Measurements from ENCODE around the gene TRPM7. TPM values are rescaled to one million over a fixed set of nuclear protein-coding genes. Genes with fewer than 3 reads are reported as not detected.

Gene TRPM7
- polyA plus RNA-seq, 1 donor (not counting 4 experiments of a cell fraction or from before 2014, with no cell fraction given): 25.4 TPM

- Histone ChIP-seq H3K9me1 (ENCODE audit: control insufficient read depth, extremely low read depth, insufficient read depth, low read length) (no peaks in the 10 kb centered on the region), H3K4me3 (ENCODE audit: control insufficient read depth in 2 of 3, extremely low read depth in 1 of 3, insufficient read depth in 2 of 3, low read depth in 1 of 3, low read length in 3 of 3) (no peak overlapping the region), H2AFZ (ENCODE audit: control insufficient read depth, low read length) (no peak overlapping the region), H3K27me3 (ENCODE audit: control insufficient read depth, extremely low read depth, insufficient read depth, low read length) (no peaks in the 10 kb centered on the region), H3K9me3 (ENCODE audit: control insufficient read depth, low read depth, low read length) (no peaks in the 10 kb centered on the region), H3K36me3 (ENCODE audit: control insufficient read depth in 2 of 2, extremely low read depth in 1 of 2, insufficient read depth in 2 of 2, low read length in 2 of 2) (peaks cover 6 to 12% of the 10 kb centered on the region in 2 experiments), H4K20me1 (ENCODE audit: control insufficient read depth, extremely low read depth, insufficient read depth, low read length) (no peaks in the 10 kb centered on the region), H3K79me2 (ENCODE audit: control insufficient read depth, insufficient read depth, low read length) (peaks cover 4% of the 10 kb centered on the region), H3K9ac (ENCODE audit: control insufficient read depth, extremely low read depth, insufficient read depth, low read length) (no peak overlapping the region), H3K4me1 (ENCODE audit: control insufficient read depth, extremely low read depth, insufficient read depth, low read length) (peaks cover 15% of the 10 kb centered on the region), H3K4me2 (ENCODE audit: control insufficient read depth, extremely low read depth, insufficient read depth, low read depth, low read length) (no peak overlapping the region), H3K27ac (ENCODE audit: control insufficient read depth, insufficient read depth, low read length) (no peak overlapping the region)
- DNase-seq (ENCODE audit: low read depth, low spot score): no peak
- TF ChIP-seq CTCF (optimal IDR thresholded peaks at IDR 0.05 in 1 of 3, IDR thresholded peaks at IDR 0.05 in 1 of 3, conservative IDR thresholded peaks at IDR 0.05 in 1 of 3; ENCODE audit: extremely low read depth in 1 of 3, insufficient read depth in 2 of 3, low read length in 3 of 3): no peak
- no peak for TF ChIP-seq EZH2 (IDR thresholded peaks at IDR 0.05; ENCODE audit: low read length)
- dilution Hi-C loops (cut with MboI; ENCODE audit: extremely low pct_ligation_motif_present, low sequenced_read_pairs): no loop called here
- FAIRE-seq: no peak
Measured at GRCh38 chr15:50655555-50655954, 31.0 kb downstream of the TRPM7 start.

- dilution Hi-C loops (cut with MboI; ENCODE audit: extremely low pct_ligation_motif_present, low sequenced_read_pairs): no loop called here
- TF ChIP-seq EZH2 (IDR thresholded peaks at IDR 0.05; ENCODE audit: low read length) (no peak), CTCF (optimal IDR thresholded peaks at IDR 0.05 in 1 of 3, IDR thresholded peaks at IDR 0.05 in 1 of 3, conservative IDR thresholded peaks at IDR 0.05 in 1 of 3; ENCODE audit: extremely low read depth in 1 of 3, insufficient read depth in 2 of 3, low read length in 3 of 3) (no peak)
Measured at GRCh38 chr15:50653156-50653743, 33.3 kb downstream of the TRPM7 start.

More at GRCh38 chr15:50653156-50653743, 33.3 kb downstream of the TRPM7 start:
- H3K4me3 ChIP-seq (ENCODE audit: control insufficient read depth in 2 of 3, extremely low read depth in 1 of 3, insufficient read depth in 2 of 3, low read depth in 1 of 3, low read length in 3 of 3): no peak overlapping the region
- H3K9me1 ChIP-seq (ENCODE audit: control insufficient read depth, extremely low read depth, insufficient read depth, low read length): no peaks in the 10 kb centered on the region
- peak overlapping the region; percentile 81 for H3K27ac ChIP-seq (ENCODE audit: control insufficient read depth, insufficient read depth, low read length)
- H3K36me3 ChIP-seq (ENCODE audit: control insufficient read depth in 2 of 2, extremely low read depth in 1 of 2, insufficient read depth in 2 of 2, low read length in 2 of 2): peaks cover 6 to 12% of the 10 kb centered on the region in 2 experiments
- DNase-seq (ENCODE audit: low read depth, low spot score) (peak; percentile 32), FAIRE-seq (peak; percentile 60)
- peaks cover 4% of the 10 kb centered on the region for H3K79me2 ChIP-seq (ENCODE audit: control insufficient read depth, insufficient read depth, low read length)
- H3K27me3 ChIP-seq (ENCODE audit: control insufficient read depth, extremely low read depth, insufficient read depth, low read length): no peaks in the 10 kb centered on the region
- peak overlapping the region; percentile 56 for H3K9ac ChIP-seq (ENCODE audit: control insufficient read depth, extremely low read depth, insufficient read depth, low read length)
- H2AFZ ChIP-seq (ENCODE audit: control insufficient read depth, low read length): no peak overlapping the region
- peaks cover 15% of the 10 kb centered on the region for H3K4me1 ChIP-seq (ENCODE audit: control insufficient read depth, extremely low read depth, insufficient read depth, low read length)
- H3K9me3 ChIP-seq (ENCODE audit: control insufficient read depth, low read depth, low read length): no peaks in the 10 kb centered on the region
- peak overlapping the region; percentile 50 for H3K4me2 ChIP-seq (ENCODE audit: control insufficient read depth, extremely low read depth, insufficient read depth, low read depth, low read length)
- H4K20me1 ChIP-seq (ENCODE audit: control insufficient read depth, extremely low read depth, insufficient read depth, low read length): no peaks in the 10 kb centered on the region

Data from keratinocyte (primary cell).